ENCODE measurements around the gene HSD17B2. TPM values are rescaled to one million over a fixed set of nuclear protein-coding genes. Genes with fewer than 3 reads are reported as not detected.

The HSD17B2 gene
- total RNA-seq, 1 experiment from 2014 or later: 3.1 TPM

DNA sequence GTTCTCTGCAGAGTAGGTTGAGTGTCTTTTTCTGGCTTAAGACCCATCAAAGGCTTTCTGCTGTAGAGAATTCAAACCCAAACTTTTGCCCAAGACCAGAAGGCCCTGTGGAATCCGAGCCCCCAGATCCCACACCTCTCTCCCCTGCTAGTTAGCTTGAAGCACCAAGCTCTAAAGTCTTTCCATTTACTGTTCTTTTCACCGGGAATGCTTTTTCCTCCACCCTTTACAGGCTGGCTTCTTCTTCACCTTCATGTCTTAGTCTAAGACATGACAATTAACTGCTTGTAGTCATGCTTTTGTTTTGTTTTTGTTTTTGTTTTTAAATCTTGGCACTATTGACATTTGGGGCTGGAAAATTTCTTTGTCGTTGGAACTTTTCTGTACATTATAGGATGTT lies 15.5 kb downstream of the HSD17B2 start:
- DNase-seq (no peak), ATAC-seq (no peak)
- Histone ChIP-seq H3K27me3 (ENCODE audit: low read length) (no peaks in the 10 kb centered on the region), H3K9ac (ENCODE audit: low read length) (no peak overlapping the region), H3K27ac (ENCODE audit: low read length) (no peak overlapping the region), H2AFZ (ENCODE audit: low read length) (no peak overlapping the region), H3K4me2 (ENCODE audit: low read length) (no peak overlapping the region), H3K9me2 (replicated peaks; ENCODE audit: low read length) (no peaks in the 10 kb centered on the region), H3K9me3 (ENCODE audit: low read length) (no peaks in the 10 kb centered on the region), H4K20me1 (ENCODE audit: low read length) (no peaks in the 10 kb centered on the region), H3K4me3 (ENCODE audit: low read length) (no peak overlapping the region), H3F3A (ENCODE audit: low read length, unreplicated experiment) (no peaks in the 10 kb centered on the region), H3K36me3 (ENCODE audit: low read depth, low read length) (no peaks in the 10 kb centered on the region), H3K79me2 (ENCODE audit: low read length) (no peaks in the 10 kb centered on the region), H3K4me1 (ENCODE audit: insufficient read depth, low read length) (no peaks in the 10 kb centered on the region)
- CTCF ChIA-PET: no interaction called here
- TF ChIP-seq EZH2phosphoT487 (IDR thresholded peaks at IDR 0.05; ENCODE audit: borderline replicate concordance, low read length): no peak
- TF ChIP-seq EZH2 (IDR thresholded peaks at IDR 0.05; ENCODE audit: low read length, unreplicated experiment): no peak
- TF ChIP-seq, protein P1, sequence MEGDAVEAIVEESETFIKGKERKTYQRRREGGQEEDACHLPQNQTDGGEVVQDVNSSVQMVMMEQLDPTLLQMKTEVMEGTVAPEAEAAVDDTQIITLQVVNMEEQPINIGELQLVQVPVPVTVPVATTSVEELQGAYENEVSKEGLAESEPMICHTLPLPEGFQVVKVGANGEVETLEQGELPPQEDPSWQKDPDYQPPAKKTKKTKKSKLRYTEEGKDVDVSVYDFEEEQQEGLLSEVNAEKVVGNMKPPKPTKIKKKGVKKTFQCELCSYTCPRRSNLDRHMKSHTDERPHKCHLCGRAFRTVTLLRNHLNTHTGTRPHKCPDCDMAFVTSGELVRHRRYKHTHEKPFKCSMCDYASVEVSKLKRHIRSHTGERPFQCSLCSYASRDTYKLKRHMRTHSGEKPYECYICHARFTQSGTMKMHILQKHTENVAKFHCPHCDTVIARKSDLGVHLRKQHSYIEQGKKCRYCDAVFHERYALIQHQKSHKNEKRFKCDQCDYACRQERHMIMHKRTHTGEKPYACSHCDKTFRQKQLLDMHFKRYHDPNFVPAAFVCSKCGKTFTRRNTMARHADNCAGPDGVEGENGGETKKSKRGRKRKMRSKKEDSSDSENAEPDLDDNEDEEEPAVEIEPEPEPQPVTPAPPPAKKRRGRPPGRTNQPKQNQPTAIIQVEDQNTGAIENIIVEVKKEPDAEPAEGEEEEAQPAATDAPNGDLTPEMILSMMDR (conservative IDR thresholded peaks at IDR 0.05; ENCODE audit: low read depth, low read length): no peak
- POLR2A ChIA-PET (ENCODE audit: unreplicated experiment): no interaction called here
- intact Hi-C loops (cut with micrococcal nuclease): no loop called here
- no TSS peak for BruUV-seq (replicated peaks)

DNA sequence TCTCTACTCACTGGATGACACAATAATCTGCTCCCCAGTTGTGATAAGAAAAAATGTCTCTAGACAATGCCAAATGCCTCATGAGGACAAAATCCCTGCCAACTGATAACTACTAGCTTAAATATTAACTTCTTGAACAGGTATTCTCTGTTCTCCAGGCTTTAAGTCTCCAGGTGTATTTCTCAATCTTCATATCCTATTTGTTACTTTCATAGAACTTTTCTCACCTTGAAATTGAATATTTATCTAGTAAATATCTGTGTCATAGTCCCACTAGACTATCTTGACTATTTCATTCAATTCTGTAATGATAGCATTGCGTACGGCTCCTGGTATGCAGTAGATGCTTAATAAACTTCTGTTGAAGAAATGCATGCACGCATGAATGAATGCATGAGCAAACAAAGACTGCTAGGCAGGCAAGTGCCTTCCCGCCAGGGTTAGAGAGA lies 15.9 kb downstream of the HSD17B2 start:
- Histone ChIP-seq H3K9me2 (replicated peaks; ENCODE audit: low read length) (no peaks in the 10 kb centered on the region), H3K9ac (ENCODE audit: low read length) (no peak overlapping the region), H3F3A (ENCODE audit: low read length, unreplicated experiment) (no peaks in the 10 kb centered on the region), H3K4me2 (ENCODE audit: low read length) (no peak overlapping the region), H3K79me2 (ENCODE audit: low read length) (no peaks in the 10 kb centered on the region), H3K9me3 (ENCODE audit: low read length) (no peaks in the 10 kb centered on the region), H3K27ac (ENCODE audit: low read length) (no peak overlapping the region), H2AFZ (ENCODE audit: low read length) (no peak overlapping the region), H3K4me3 (ENCODE audit: low read length) (no peak overlapping the region), H3K36me3 (ENCODE audit: low read depth, low read length) (no peaks in the 10 kb centered on the region), H4K20me1 (ENCODE audit: low read length) (no peaks in the 10 kb centered on the region), H3K4me1 (ENCODE audit: insufficient read depth, low read length) (no peaks in the 10 kb centered on the region), H3K27me3 (ENCODE audit: low read length) (no peaks in the 10 kb centered on the region)
- ChIA-PET CTCF (no interaction called here), POLR2A (ENCODE audit: unreplicated experiment) (no interaction called here)
- DNase-seq (no peak), ATAC-seq (no peak)
- TF ChIP-seq EZH2phosphoT487 (IDR thresholded peaks at IDR 0.05; ENCODE audit: borderline replicate concordance, low read length): no peak
- TF ChIP-seq, protein P1 (conservative IDR thresholded peaks at IDR 0.05; ENCODE audit: low read depth, low read length): no peak
- BruUV-seq (replicated peaks): no TSS peak
- intact Hi-C loops (cut with micrococcal nuclease): no loop called here

DNA sequence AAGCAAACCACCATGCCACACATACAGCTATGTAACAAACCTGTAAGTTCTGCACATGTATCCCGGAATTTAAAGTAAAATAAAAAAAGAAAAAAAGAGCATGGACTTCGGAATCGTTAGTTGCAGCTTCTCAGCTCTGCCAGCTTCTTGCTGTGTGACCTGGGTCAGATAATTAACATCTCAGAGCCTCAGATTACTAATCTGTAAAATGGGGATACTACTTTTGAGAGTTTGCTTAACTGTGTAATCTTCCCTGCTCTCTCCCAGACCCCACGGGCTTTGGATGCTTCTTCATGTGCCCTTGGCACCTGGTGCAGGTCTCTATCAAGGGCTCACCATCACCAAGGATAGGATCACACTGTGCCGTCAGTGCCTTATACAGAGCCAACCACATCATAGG lies 16.6 kb downstream of the HSD17B2 start:
- no peak overlapping the region for H3K4me2 ChIP-seq (ENCODE audit: low read length)

More for the DNA sequence above, 16.6 kb downstream of the HSD17B2 start:
- Histone ChIP-seq H3K4me3 (ENCODE audit: low read length) (no peak overlapping the region), H4K20me1 (ENCODE audit: low read length) (no peaks in the 10 kb centered on the region), H3K79me2 (ENCODE audit: low read length) (no peaks in the 10 kb centered on the region), H3K4me1 (ENCODE audit: insufficient read depth, low read length) (no peaks in the 10 kb centered on the region), H3K9me3 (ENCODE audit: low read length) (no peaks in the 10 kb centered on the region), H3K36me3 (ENCODE audit: low read depth, low read length) (no peaks in the 10 kb centered on the region), H3K27me3 (ENCODE audit: low read length) (no peaks in the 10 kb centered on the region), H3K9me2 (replicated peaks; ENCODE audit: low read length) (no peaks in the 10 kb centered on the region), H3K9ac (ENCODE audit: low read length) (no peak overlapping the region), H3F3A (ENCODE audit: low read length, unreplicated experiment) (no peaks in the 10 kb centered on the region), H3K27ac (ENCODE audit: low read length) (no peak overlapping the region), H2AFZ (ENCODE audit: low read length) (no peak overlapping the region)
- TF ChIP-seq EZH2 (IDR thresholded peaks at IDR 0.05; ENCODE audit: low read length, unreplicated experiment): no peak
- no peak for TF ChIP-seq EZH2phosphoT487 (IDR thresholded peaks at IDR 0.05; ENCODE audit: borderline replicate concordance, low read length)
- TF ChIP-seq, protein P1 (conservative IDR thresholded peaks at IDR 0.05; ENCODE audit: low read depth, low read length): no peak
- BruUV-seq (replicated peaks): no TSS peak
- ChIA-PET POLR2A (ENCODE audit: unreplicated experiment) (no interaction called here), CTCF (no interaction called here)
- DNase-seq (no peak), ATAC-seq (no peak)
- intact Hi-C loops (cut with micrococcal nuclease): no loop called here
